MCF 10A (cell line): ENCODE results near the gene CSNK2A1. TPM values are rescaled to one million over a fixed set of nuclear protein-coding genes. Genes with fewer than 3 reads are reported as not detected.

Experiments
- BruUV-seq: library from RNA; stranded (reverse); fragments of 400-500 nt; replicated peaks from 2 replicates; lab custom pipeline; 2021; lab: Mats Ljungman, UMichigan
- CTCF ChIA-PET: fragments of 300-600 bp; sonication (Branson Sonifier 250); formaldehyde crosslinking; extraction: SDS; loops from one replicate; lab custom pipeline; 2021; ENCODE audit warnings: antibody characterized with exemption, inconsistent platforms; lab: Yijun Ruan, JAX
- POLR2A ChIA-PET: fragments of 300-600, 350-650 bp; sonication (Branson Sonifier 250); formaldehyde crosslinking; extraction: SDS; loops from one replicate; lab custom pipeline; 2020; ENCODE audit warnings: antibody characterized with exemption, inconsistent platforms; lab: Yijun Ruan, JAX
- DNase-seq: peaks from one replicate; pipeline ENCODE4 v3.0.0-alpha.2; 2018; ENCODE audit not compliant: unreplicated experiment
- H3K27ac Mint-ChIP-seq: one replicate; pipeline ENCODE4 v1.8.0; 2022; ENCODE audit warnings: mild to moderate bottlenecking, low read depth, mixed read lengths; ENCODE audit not compliant: unreplicated experiment
- H3K27me3 Mint-ChIP-seq: one replicate; pipeline ENCODE4 v1.8.0; 2022; ENCODE audit warnings: mixed read lengths; ENCODE audit not compliant: insufficient read depth, unreplicated experiment
- H3K36me3 Mint-ChIP-seq: one replicate; pipeline ENCODE4 v1.8.0; 2022; ENCODE audit warnings: mild to moderate bottlenecking, moderate library complexity, mixed read lengths; ENCODE audit not compliant: insufficient read depth, unreplicated experiment
- H3K4me1 Mint-ChIP-seq: one replicate; pipeline ENCODE4 v1.8.0; 2022; ENCODE audit warnings: mixed read lengths; ENCODE audit not compliant: insufficient read depth, unreplicated experiment
- H3K4me3 Mint-ChIP-seq: one replicate; pipeline ENCODE4 v1.8.0; 2022; ENCODE audit warnings: mild to moderate bottlenecking, moderate library complexity, mixed read lengths; ENCODE audit not compliant: unreplicated experiment
- H3K9me3 Mint-ChIP-seq: one replicate; pipeline ENCODE4 v1.8.0; 2022; ENCODE audit warnings: mixed read lengths; ENCODE audit not compliant: unreplicated experiment
- CTCF ChIP-seq: fragments of 200-600 bp; IDR thresholded peaks from one replicate; pipeline ENCODE4 v1.8.0; 2022; ENCODE audit warnings: antibody characterized with exemption, mild to moderate bottlenecking; ENCODE audit not compliant: unreplicated experiment
- intact Hi-C: fragments of 100-400 bp; cut with micrococcal nuclease; formaldehyde crosslinking; loops from 2 replicates; pipeline ENCODE4 v1.14.1; 2022
- total RNA-seq: library from RNA; stranded (reverse); gene quantifications from 2 replicates; pipeline ENCODE4 v1.2.3, GENCODE V29; 2022

The CSNK2A1 gene
- total RNA-seq, 1 experiment from 2014 or later, result 271 TPM

GRCh38 chr20:546353-546752, 2.8 kb upstream of the CSNK2A1 start:
- Mint-ChIP-seq H3K36me3 (peaks cover 6% of the 10 kb centered on the region), H3K9me3 (peaks cover 6% of the 10 kb centered on the region), H3K4me1 (peaks cover 20% of the 10 kb centered on the region), H3K27me3 (peaks cover 14% of the 10 kb centered on the region), H3K27ac (no peak overlapping the region), H3K4me3 (no peak overlapping the region)
- no peak for DNase-seq
- intact Hi-C loops, result no loop called here
- TF ChIP-seq CTCF, result no peak
- ChIA-PET POLR2A (interaction anchor here (1.2 kb wide), 1 partner anchor 76 kb away, joined by 5 read pairs; no protein-coding TSS in a partner anchor), CTCF (interaction anchor here (0.6 to 1.6 kb wide), 4 partner anchors 15 to 121 kb away, joined by 3 to 7 read pairs (median 4); no protein-coding TSS in a partner anchor)
- BruUV-seq, result no TSS peak

GRCh38 chr20:544153-544725, 649 bp upstream of the CSNK2A1 start:
- no peak for TF ChIP-seq CTCF
- peaks cover 22% of the 10 kb centered on the region for H3K36me3 Mint-ChIP-seq
- H3K4me1 Mint-ChIP-seq, result peaks cover 26% of the 10 kb centered on the region
- H3K27me3 Mint-ChIP-seq, result no peaks in the 10 kb centered on the region
- POLR2A ChIA-PET, result interaction anchor here (0.6 to 6.8 kb wide), 20 partner anchors 9 to 220 kb away, joined by 3 to 74 read pairs (median 5); partner anchors contain the start of genes SOX12, SRXN1, TBC1D20 and TRIB3
- H3K27ac Mint-ChIP-seq, result peak overlapping the region; percentile 99
- CTCF ChIA-PET, result interaction anchor here (0.6 to 1.5 kb wide), 14 partner anchors 12 to 314 kb away, joined by 3 to 5 read pairs (median 3); no protein-coding TSS in a partner anchor
- H3K9me3 Mint-ChIP-seq, result no peaks in the 10 kb centered on the region
- DNase-seq, result no peak
- intact Hi-C loops, result no loop called here
- peak overlapping the region; percentile 77 for H3K4me3 Mint-ChIP-seq
- TSS peak; percentile 61 for BruUV-seq

GRCh38 chr20:542777-543368, 717 bp downstream of the CSNK2A1 start:
- Mint-ChIP-seq H3K36me3 (peaks cover 31% of the 10 kb centered on the region), H3K9me3 (no peaks in the 10 kb centered on the region), H3K27ac (peak overlapping the region; percentile 99), H3K27me3 (no peaks in the 10 kb centered on the region), H3K4me1 (peaks cover 33% of the 10 kb centered on the region), H3K4me3 (peak overlapping the region; percentile 77)
- no peak for TF ChIP-seq CTCF
- no TSS peak for BruUV-seq
- no peak for DNase-seq
- intact Hi-C loops, result no loop called here
- POLR2A ChIA-PET, result interaction anchor here (0.5 to 6.8 kb wide), 23 partner anchors 8 to 245 kb away, joined by 3 to 74 read pairs (median 5); partner anchors contain the start of genes SOX12, SRXN1, TBC1D20 and TRIB3
- CTCF ChIA-PET, result interaction anchor here (0.6 to 1.5 kb wide), 10 partner anchors 18 to 197 kb away, joined by 3 to 5 read pairs (median 3); partner anchors contain the start of gene SRXN1
